ENCODE results near the gene PLIN5.

PLIN5 gene

GRCh38 chr19:4494691-4495064 is 40.3 kb downstream of the PLIN5 start:
- TF ChIP-seq CTCF (IDR thresholded peaks at IDR 0.05; ENCODE audit: extremely low read depth, missing control alignments): no peak
- DNase-seq (ENCODE audit: low spot score): no peak

GRCh38 chr19:4493929-4494690 is 40.9 kb downstream of the PLIN5 start:
- no peak for DNase-seq (ENCODE audit: low spot score)
- no peak for TF ChIP-seq CTCF (IDR thresholded peaks at IDR 0.05; ENCODE audit: extremely low read depth, missing control alignments)

- TF ChIP-seq CTCF (IDR thresholded peaks at IDR 0.05; ENCODE audit: extremely low read depth, missing control alignments): no peak
- DNase-seq (ENCODE audit: low spot score): no peak
Measured at GRCh38 chr19:4493104-4493928, 41.7 kb downstream of the PLIN5 start.

- DNase-seq (ENCODE audit: low spot score): no peak
- TF ChIP-seq CTCF (IDR thresholded peaks at IDR 0.05; ENCODE audit: extremely low read depth, missing control alignments): no peak
Measured at GRCh38 chr19:4492337-4493103, 42.5 kb downstream of the PLIN5 start.

GRCh38 chr19:4491446-4491845 is 43.6 kb downstream of the PLIN5 start:
- no peak for TF ChIP-seq CTCF (IDR thresholded peaks at IDR 0.05; ENCODE audit: extremely low read depth, missing control alignments)
- DNase-seq (ENCODE audit: low spot score): no peak

- no peak for TF ChIP-seq CTCF (IDR thresholded peaks at IDR 0.05; ENCODE audit: extremely low read depth, missing control alignments)
- no peak for DNase-seq (ENCODE audit: low spot score)
Measured at GRCh38 chr19:4488496-4488895, 46.5 kb downstream of the PLIN5 start.

Measured in GM20000 (cell line).